ENCODE results near the gene FOXM1.

GRCh38 chr12:2857021-2857431 lies 19.9 kb downstream of the FOXM1 start, which contains the start of gene TEX52:
- TF ChIP-seq GATA2 (IDR thresholded peaks at IDR 0.05; ENCODE audit: low read depth, low read length) (no peak), GATA3 (IDR thresholded peaks at IDR 0.05; ENCODE audit: low read depth, low read length) (no peak)

Measured in SH-SY5Y (cell line).